OCI-LY3 (cell line): ENCODE results near the gene TAS2R41.

ENCODE experiments used
- CTCF ChIP-seq: fragments of 200-600, 300-600 bp; sonication (generic); IDR thresholded peaks from 2 replicates; pipeline ENCODE4 v1.5.1; 2014; ENCODE audit warnings: antibody characterized with exemption, low read length, low read depth
- EZH2phosphoT487 ChIP-seq: fragments of 200-600 bp; shearing (Covaris generic); IDR thresholded peaks from 2 replicates; pipeline ENCODE4 v1.6.1; 2018; ENCODE audit warnings: antibody characterized with exemption, mixed run types, low read depth

GRCh38 chr7:143436325-143436946 lies 41.2 kb upstream of the TAS2R41 start:
- TF ChIP-seq CTCF (no peak), EZH2phosphoT487 (no peak)
